Esophagus squamous epithelium (tissue), 4 donors: Measurements from ENCODE around the gene CPN2.

Experiments
- CTCF ChIP-seq, 6 experiments: fragments of 450-650 bp in 4 of 6; fragments of 200-600 bp in 2 of 6; sonication (generic) in 2 of 6; IDR thresholded peaks; one replicate each; pipeline ENCODE4 v1.5.1; 2016 to 2019; ENCODE audit warnings: antibody characterized with exemption in 6 of 6, mild to moderate bottlenecking in 4 of 6, moderate library complexity in 4 of 6
- POLR2A ChIP-seq, 4 donors: fragments of 450-650 bp; IDR thresholded peaks; one replicate each; pipeline ENCODE4 v1.6.1; 2017; ENCODE audit warnings: antibody characterized with exemption in 4 of 4, mild to moderate bottlenecking in 4 of 4, moderate library complexity in 3 of 4

GRCh38 chr3:194300936-194301335 lies 50.2 kb downstream of the CPN2 start:
- no peak for TF ChIP-seq CTCF (IDR thresholded peaks at IDR 0.05)
- no peak for TF ChIP-seq POLR2A (IDR thresholded peaks at IDR 0.05)
